ENCODE measurements around the gene DELE1.

The DELE1 gene

GRCh38 chr5:141958546-141959172 is 35.0 kb downstream of the DELE1 start:
- FAIRE-seq: no peak

DNA sequence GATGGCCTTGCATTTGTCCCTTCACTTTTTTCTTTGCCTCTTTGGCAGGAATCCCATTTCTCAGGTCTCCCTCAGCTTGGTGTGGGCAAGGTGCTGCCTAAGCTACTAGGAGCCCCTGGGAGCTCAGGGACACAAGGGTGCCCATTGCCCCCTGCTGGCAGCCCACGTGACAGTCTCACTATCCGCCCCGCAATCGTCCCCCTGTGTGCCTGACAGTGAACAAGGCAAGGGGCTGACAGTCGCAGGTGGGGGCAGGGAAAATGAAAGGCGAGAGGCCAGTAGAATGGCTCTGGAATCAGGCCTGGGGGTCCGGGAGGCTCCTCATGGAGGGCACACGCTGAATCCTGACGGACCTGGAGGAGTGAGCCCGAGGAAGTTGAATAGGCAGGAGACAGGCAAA is 36.3 kb downstream of the DELE1 start:
- no peak for FAIRE-seq

DNA sequence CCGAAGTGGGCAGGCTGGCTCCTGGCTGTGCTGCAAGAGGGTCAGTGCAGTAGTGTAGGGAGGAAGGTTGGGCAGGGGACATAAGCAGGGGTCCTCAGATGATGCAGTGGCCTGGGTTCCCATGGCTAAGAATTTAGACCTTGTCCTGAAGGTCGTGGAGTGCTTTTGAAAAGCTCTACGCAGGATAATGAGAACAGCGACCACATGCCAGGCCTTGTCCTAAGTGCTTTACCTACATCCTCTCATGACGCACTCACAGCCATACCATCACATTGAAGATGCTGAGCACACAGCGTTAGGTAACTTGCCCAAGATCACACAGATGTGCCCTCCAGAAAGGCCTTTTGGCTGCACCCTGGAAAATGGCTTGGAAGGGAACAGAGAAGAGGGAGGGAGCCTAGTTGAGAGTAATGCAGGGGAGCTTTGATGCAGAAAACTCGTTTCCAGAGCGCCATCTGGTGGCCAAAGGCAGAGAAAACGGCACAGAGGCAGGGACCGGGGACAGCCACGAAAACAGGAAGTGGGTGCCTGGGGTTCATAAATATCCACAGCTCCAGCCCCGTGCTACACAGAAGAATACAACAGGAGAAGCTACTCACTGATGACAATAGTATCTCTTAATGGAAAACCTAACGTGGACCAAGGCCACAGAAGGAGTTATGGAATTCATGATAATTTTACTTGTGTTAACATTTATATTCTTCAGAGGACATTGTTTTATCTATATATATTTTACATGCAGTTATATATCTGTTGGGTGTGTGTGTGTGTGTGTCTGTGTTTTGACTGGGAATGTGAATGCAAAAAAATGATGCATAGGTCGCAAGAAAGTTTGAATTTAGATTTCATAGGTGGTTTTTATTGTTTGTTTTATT is 37.0 kb downstream of the DELE1 start:
- FAIRE-seq: no peak

DNA sequence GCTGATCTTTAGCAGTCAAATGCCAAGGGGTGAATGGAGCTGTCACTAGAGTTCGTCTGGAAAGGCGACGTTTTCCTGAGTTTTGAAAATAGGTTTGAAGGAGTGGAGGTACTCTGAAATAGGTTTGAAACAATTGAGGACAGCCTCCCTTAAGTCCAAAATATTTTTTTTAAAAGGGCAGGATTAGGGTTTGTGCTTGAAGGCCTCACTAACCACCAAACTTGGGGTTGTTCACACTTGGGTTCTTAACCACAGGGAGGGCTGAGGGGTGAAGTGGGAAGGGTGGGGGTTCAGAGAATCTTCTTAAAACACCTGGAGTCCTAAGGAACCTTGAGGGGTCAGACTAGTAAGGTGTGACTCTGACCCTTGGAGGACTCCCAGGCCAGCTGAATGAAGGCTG is 37.8 kb downstream of the DELE1 start:
- no peak for FAIRE-seq

- no peak for FAIRE-seq
These were observed 40.0 kb downstream of the DELE1 start for GRCh38 chr5:141963701-141964100.

- no peak for FAIRE-seq
These were observed 41.4 kb downstream of the DELE1 start for GRCh38 chr5:141965071-141965470.

DNA sequence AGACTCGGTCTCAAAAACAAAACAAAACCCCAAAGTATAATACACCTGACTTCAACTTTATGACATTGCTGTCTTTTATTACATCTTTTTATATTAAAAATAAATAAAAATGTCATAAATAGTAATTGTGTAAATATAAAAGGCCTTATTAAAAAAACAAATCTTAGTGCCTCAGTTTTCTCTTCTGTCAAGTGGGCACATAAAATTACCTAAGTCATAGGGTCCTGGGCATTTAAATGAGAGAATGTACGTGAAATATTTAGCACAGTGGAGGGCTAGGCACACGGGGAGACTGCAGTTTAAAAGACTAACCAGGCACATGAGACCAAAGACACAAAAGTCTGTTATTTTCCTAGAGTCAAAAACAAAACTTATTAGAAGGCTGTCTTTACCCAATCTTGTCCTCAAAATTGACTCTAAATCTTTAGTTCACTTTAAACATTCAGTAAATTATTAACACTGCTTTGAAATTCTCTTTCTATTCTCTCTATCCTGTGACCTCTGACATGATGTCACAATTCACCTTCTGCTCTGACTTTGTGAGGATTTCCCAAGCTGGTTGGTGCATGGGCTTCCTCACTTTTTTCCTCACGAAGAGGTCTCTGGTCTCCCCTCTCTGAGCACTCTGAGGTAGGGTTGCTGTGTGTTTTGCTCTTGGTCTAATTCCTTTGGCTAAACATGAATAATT is 42.7 kb downstream of the DELE1 start:
- FAIRE-seq: no peak

DNA sequence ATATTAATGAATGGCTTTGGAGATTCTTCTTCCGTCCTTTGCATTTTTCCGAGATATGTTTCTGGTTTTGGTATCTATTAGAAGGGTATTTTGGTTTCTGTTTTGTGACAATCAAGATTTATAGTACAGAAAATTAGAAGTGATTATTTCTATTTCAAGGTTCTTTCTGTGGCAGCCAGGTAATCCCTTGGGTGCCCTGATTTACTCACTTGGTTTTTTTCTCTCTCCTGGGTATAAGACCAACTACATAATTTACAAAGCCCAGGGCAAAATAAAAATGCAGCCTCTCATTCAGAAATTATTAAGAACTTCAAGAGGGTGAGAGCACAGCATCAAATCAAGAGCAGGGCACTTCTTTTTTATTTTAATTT is 43.3 kb downstream of the DELE1 start:
- FAIRE-seq: no peak

DNA sequence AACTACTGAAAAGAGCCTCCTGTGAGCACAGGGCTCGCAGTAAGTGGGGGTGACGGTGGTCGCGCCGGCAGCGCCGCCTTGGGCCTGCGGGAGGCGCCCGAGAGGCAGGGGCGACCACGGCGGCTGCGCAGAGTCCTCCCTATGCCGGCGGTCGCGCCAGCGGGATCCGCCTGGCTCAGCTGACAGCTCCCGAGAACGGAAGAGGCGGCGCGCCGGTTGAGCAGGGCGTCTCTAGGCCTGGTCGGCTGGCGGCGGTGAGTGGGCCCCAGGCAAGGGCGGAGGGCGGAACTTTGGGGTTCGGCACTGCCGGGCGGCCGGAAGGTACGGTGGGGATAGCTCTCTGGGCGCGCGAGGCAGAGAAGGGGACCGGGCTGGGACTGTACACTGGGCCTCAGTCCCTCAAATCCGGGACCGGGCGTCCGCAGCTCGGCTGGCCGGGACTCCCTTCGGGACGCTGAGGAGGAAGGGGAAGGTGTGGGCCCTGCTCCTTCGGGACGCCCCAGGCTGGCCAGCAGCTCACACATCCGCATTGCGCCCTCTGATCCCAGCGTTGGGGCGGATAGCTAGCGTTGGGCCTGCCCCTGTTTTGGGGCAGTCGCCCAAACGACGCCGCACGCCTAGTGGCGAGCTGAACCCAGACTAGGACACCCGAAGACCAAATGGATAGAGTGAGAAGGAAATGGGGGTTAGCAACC is 45.4 kb downstream of the DELE1 start, which contains the start of gene RNF14:
Gene RNF14 (plus strand): TSS at position 192 of the 695 bp plus-strand sequence. CDS start 4,484 bp downstream, outside the sequence.
- FAIRE-seq: no peak

DNA sequence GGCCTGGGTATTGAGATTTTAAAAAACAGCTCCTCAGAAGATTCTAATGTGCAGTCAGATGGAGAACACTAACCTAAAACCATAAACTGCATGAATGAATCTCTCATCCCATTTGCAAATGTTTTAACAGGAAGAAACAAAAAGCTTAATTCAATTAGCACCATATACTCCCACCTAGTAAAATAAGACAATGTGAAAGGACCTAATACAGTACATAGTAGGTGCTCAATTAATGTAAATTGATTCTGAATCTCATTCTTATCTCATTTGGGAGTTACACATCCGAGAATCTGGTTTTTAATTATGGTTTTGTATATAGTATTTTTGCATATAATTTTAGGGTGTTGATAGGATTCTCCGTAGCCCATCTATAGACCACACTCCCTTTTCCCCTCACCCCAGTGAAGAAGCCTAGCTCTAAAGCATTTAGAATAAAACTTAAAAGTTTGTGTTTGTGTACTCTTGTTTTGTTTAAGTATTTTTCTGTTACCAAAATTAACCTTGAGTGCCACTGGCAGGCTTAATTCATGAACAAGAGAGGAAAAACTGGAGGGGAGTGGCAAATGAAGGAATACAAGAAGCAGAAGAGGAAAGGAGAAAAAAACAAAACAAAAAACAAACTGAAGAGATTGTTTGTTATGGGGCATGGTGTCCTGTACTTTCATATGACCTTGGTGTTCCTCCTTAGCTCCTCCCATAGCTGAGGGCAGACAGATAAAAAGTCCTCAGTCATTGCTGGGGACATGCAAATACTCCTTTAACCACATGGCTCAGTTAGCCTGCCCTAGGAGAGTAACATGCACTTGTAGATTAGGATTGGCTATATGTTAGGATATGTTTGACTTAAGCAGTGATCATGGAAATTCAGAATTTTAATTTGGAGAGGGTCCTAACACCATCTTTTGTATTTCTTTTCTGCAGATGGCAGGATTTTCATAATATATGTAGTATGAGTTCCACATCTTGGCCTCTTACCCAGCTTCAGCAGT is 46.4 kb downstream of the DELE1 start:
- FAIRE-seq: no peak

GRCh38 chr5:141973871-141974595 is 50.4 kb downstream of the DELE1 start:
- no peak for FAIRE-seq

- FAIRE-seq: no peak
These were observed 52.5 kb downstream of the DELE1 start for GRCh38 chr5:141976176-141976575.

DNA sequence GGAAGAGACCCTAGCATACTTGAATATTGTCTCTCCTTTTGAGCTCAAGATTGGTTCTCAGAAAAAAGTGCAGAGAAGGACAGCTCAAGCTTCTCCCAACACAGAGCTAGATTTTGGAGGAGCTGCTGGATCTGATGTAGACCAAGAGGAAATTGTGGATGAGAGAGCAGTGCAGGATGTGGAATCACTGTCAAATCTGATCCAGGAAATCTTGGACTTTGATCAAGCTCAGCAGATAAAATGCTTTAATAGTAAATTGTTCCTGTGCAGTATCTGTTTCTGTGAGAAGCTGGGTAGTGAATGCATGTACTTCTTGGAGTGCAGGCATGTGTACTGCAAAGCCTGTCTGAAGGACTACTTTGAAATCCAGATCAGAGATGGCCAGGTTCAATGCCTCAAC is 54.7 kb downstream of the DELE1 start:
- FAIRE-seq: no peak

DNA sequence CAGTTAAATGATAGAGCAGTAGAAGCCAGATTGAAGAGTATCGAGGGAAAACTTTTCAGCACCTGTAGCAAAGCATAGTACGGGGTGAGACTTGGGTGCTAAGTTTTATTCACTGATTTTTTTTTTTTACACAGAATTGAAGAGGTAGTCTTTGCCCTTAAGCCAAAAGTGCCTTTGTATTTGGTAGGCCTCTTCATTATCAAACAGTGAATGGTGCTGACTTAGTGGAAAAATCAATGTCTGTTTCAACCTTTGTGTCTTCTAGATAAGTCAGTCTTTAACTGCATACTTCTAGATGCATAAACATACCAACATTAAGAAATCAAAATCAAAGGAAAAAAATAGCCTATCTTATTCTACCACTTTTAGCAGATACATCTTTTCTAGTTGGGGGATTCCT is 59.0 kb downstream of the DELE1 start:
- FAIRE-seq: no peak

GRCh38 chr5:141986072-141986471 is 62.4 kb downstream of the DELE1 start:
- no peak for FAIRE-seq

DNA sequence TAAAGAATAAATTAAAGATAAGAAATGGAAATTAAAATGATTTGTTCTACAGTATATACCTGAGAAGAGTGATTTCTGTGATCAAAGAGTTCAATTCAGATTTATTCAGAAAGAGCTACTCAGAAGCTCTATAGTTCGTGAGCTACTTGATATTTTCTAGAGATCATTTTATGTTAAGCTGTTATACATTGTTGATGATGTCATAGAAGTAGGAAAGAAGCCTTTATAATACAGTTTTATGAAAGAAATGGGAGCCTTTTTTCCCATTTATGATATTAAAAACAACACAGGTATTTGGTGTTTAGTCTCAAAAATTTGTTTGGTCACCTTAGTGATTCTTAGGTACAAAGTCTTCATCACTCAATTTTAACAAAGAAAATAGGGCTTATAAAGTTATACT is 66.0 kb downstream of the DELE1 start:
- no peak for FAIRE-seq

Measured in colon (tissue), 2 donors.